Measurements from ENCODE around the gene PPP1CA. TPM values are rescaled to one million over a fixed set of nuclear protein-coding genes. Genes with fewer than 3 reads are reported as not detected.

PPP1CA gene
- total and polyA plus RNA-seq, 8 donors = 49.0 to 72.8 (median 62.9) TPM

DNA sequence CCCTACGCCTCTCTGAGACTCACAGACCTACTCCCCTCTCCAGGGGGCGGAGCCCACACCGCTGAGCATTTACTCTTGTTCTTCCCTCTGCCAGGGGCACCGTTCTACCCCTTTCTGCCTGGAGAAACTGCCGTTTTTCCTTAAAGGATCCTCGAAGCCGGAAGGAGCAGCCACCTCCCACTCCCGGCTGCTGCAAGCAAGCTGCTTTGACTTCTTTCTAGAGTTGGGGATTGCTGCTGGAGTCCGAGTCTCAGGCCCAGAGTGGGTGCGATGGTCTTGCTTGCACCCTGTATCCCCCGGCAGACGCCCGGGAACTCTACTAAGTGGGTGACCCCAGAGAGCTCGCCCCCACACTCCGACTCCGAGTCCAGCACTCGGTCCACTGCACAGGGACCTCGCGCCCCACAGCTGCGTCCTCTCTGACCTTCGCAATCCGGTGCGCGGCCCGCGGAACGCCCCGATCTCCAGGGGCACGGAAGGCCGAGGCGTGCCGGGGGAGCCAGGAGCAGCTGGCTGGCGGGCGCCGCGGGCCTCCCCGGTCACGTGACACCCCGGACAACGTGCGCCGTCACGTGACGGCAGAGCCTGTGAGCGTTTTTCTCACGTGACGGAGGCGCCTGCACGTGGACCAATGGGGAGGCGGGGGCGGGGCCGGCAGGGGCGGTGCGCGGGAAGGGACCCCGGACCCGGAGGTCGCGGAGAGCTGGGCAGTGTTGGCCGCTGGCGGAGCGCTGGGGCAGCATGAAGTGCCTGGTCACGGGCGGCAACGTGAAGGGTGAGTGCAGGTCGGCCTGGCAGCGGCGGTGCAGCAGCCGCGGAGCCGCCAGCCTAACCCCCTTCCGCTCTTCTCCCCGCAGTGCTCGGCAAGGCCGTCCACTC lies 10.1 kb downstream of the PPP1CA start, which contains the start of gene RAD9A:
Gene RAD9A, plus strand, starts transcription at position 683 of the 879 bp plus-strand sequence. Its CDS starts 59 bp downstream, at position 742.
- peak; percentile 93 to 98 (median 96) for DNase-seq
- peak; percentile 83 to 93 (median 90) for ATAC-seq
- Histone ChIP-seq H3K27ac (peak within 1 kb of the TSS; percentile 46 to 80 (median 76)), H3K4me3 (peak within 1 kb of the TSS; percentile 70 to 88 (median 82)), H3K4me1 (peaks cover 0 to 9% (median 0%) of the 10 kb centered on the region in 3 donors), H3K27me3 (no peaks in the 10 kb centered on the region), H3K9me3 (no peaks in the 10 kb centered on the region), H3K36me3 (no peaks in the 10 kb centered on the region)
- intact Hi-C loops (cut with DNase I) = no loop called here
- FAIRE-seq = no peak
- TF ChIP-seq, protein P1, sequence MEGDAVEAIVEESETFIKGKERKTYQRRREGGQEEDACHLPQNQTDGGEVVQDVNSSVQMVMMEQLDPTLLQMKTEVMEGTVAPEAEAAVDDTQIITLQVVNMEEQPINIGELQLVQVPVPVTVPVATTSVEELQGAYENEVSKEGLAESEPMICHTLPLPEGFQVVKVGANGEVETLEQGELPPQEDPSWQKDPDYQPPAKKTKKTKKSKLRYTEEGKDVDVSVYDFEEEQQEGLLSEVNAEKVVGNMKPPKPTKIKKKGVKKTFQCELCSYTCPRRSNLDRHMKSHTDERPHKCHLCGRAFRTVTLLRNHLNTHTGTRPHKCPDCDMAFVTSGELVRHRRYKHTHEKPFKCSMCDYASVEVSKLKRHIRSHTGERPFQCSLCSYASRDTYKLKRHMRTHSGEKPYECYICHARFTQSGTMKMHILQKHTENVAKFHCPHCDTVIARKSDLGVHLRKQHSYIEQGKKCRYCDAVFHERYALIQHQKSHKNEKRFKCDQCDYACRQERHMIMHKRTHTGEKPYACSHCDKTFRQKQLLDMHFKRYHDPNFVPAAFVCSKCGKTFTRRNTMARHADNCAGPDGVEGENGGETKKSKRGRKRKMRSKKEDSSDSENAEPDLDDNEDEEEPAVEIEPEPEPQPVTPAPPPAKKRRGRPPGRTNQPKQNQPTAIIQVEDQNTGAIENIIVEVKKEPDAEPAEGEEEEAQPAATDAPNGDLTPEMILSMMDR (IDR thresholded peaks at IDR 0.05) = no peak
- WGBS, 2 donors = 0 to 1% methylated on average over 65 to 75 of the region's 75 CpGs

DNA sequence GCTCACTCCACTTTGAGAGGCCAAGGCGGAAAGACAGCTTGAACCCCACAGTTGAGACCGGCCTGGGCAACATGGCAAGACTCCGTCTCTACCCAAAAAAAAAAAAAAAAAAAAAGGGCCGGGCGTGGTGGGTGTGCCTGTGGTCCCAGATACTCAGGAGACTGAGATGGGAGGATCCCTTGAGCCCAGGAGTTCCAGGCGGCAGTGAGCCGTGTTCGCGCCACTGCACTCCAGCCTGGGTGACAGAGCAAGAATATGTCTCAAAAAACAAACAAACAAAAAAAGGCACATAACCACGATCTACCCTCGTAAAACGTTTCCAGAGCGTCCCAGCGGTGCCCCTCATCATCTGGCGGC lies 10.7 kb downstream of the PPP1CA start:
- Histone ChIP-seq H3K4me3 (peak overlapping the region; percentile 70 to 88 (median 82)), H3K4me1 (peaks cover 0 to 9% (median 0%) of the 10 kb centered on the region in 3 donors), H3K27me3 (no peaks in the 10 kb centered on the region), H3K27ac (peak overlapping the region; percentile 46 to 80 (median 76)), H3K36me3 (no peaks in the 10 kb centered on the region), H3K9me3 (no peaks in the 10 kb centered on the region)
- TF ChIP-seq, protein P1 (IDR thresholded peaks at IDR 0.05) = no peak
- intact Hi-C loops (cut with DNase I) = no loop called here
- no peak for FAIRE-seq
- ATAC-seq = no peak
- WGBS, 2 donors = 10 to 14% methylated on average over 13 to 15 of the region's 15 CpGs
- no peak for DNase-seq

DNA sequence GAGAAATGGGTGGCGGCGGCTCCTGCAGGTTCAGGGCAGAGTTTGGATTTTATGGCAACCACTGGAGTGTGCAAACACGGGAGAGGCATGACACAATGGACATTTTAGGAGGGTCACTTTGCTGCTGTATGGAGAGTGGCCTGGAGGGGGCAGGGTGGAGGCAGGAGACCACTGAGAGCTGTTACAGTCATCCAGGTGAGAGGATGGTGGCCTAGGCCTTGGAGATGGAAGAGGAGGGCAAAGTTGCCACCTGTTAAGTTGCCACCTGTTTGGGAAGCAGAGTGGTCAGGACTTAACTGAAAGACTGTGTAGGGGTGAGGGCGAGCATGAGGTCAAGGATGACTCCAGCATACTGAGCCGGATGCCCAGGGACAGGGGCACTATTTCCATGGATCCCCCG lies 12.2 kb downstream of the PPP1CA start:
- ATAC-seq = peak in 2 of 4 donors; percentile 10 to 46
- no peak for FAIRE-seq
- whole genome bisulfite sequencing, 2 donors = 58 to 60% methylated on average over 6 of the region's 6 CpGs
- Histone ChIP-seq H3K27ac (no peak overlapping the region), H3K4me1 (peaks cover 0 to 9% (median 0%) of the 10 kb centered on the region in 3 donors), H3K36me3 (no peaks in the 10 kb centered on the region), H3K4me3 (no peak overlapping the region), H3K27me3 (no peaks in the 10 kb centered on the region), H3K9me3 (no peaks in the 10 kb centered on the region)
- TF ChIP-seq, protein P1 (IDR thresholded peaks at IDR 0.05) = peak in 2 of 4 donors; percentile 18 to 27
- DNase-seq = peak in 3 of 6 donors; percentile 55 to 75 (median 63)
- intact Hi-C loops (cut with DNase I) = loop anchor here in 1 of 3 donors (10.0 kb wide), 1 partner anchor 135 kb away; no protein-coding TSS in a partner anchor

DNA sequence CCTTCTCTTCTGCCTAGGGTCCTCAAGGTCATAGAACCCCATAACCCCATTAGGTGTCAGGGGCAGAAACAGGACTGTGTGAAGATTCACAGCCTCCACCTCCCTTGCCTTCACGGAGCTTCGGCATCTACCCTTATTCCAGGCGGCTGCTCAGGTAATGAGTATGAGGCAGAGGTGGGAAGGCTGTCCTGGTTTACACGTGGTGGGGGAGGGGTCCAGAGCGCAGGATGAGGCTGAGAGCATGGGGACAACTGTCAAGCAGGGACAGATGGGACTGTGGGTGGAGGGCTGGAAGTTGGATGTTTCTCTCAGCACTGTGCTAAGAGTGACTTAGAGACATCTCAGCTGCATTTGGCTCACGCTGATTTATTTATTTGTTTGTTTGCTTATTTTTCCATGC lies 14.1 kb downstream of the PPP1CA start:
- no peak for ATAC-seq
- WGBS, 2 donors = 60 to 63% methylated on average over 6 of the region's 6 CpGs
- FAIRE-seq = no peak
- no peak for DNase-seq
- H3K27me3 ChIP-seq = no peaks in the 10 kb centered on the region
- no peak overlapping the region for H3K27ac ChIP-seq
- H3K4me3 ChIP-seq = no peak overlapping the region
- H3K4me1 ChIP-seq = peaks cover 0 to 9% (median 0%) of the 10 kb centered on the region in 3 donors
- H3K36me3 ChIP-seq = no peaks in the 10 kb centered on the region
- intact Hi-C loops (cut with DNase I) = loop anchor here in 1 of 3 donors (10.0 kb wide), 1 partner anchor 133 kb away; no protein-coding TSS in a partner anchor
- TF ChIP-seq, protein P1 (IDR thresholded peaks at IDR 0.05) = no peak
- no peaks in the 10 kb centered on the region for H3K9me3 ChIP-seq

Measured in pancreas (tissue), 10 donors.